Thoracic aorta (tissue), 2 donors: ENCODE data around the gene IER5. TPM values are rescaled to one million over a fixed set of nuclear protein-coding genes. Genes with fewer than 3 reads are reported as not detected.

Experiments
- ATAC-seq: fragments of 150-250 bp; one replicate; pipeline ENCODE4 v1.8.0; 2017; ENCODE audit warnings: low read depth; ENCODE audit not compliant: insufficient number of reproducible peaks, low FRiP score
- DNase-seq: peaks from one replicate; pipeline ENCODE4 v3.0.0-alpha.2; 2020; ENCODE audit warnings: low spot score
- H3K27ac ChIP-seq, 2 donors: fragments of 200-600 bp; sonication (generic); 1 replicate in 1 of 2; 2 replicates in 1 of 2; pipeline ENCODE4 v1.5.1; 2016; ENCODE audit warnings: mild to moderate bottlenecking in 2 of 2, moderate library complexity in 2 of 2
- H3K27me3 ChIP-seq: fragments of 200-600 bp; sonication (generic); replicated peaks from 2 replicates; pipeline ENCODE4 v1.6.0; 2016; ENCODE audit warnings: mild to moderate bottlenecking; ENCODE audit not compliant: insufficient read depth
- H3K36me3 ChIP-seq: fragments of 200-600 bp; sonication (generic); one replicate; pipeline ENCODE4 v1.5.1; 2016
- H3K4me1 ChIP-seq, 2 donors: fragments of 200-600 bp; sonication (generic); 1 replicate in 1 of 2; 2 replicates in 1 of 2; pipeline versions ENCODE4 v1.5.1 to v1.6.0; 2016; ENCODE audit warnings: low read depth in 2 of 2, mild to moderate bottlenecking in 1 of 2; ENCODE audit not compliant: control insufficient read depth in 1 of 2
- H3K4me3 ChIP-seq: fragments of 200-600 bp; sonication (generic); 2 replicates; pipeline ENCODE4 v1.5.1; 2016; ENCODE audit warnings: mild to moderate bottlenecking
- H3K9me3 ChIP-seq: fragments of 200-600 bp; sonication (generic); 2 replicates; pipeline ENCODE4 v1.5.1; 2016
- CTCF ChIP-seq: fragments of 200-600 bp; sonication (generic); IDR thresholded peaks from one replicate; pipeline ENCODE4 v1.5.1; 2019; ENCODE audit warnings: antibody characterized with exemption
- total RNA-seq, 2 donors: library from RNA; depleted of rRNA; stranded (reverse); fragments of >200 nt; gene quantifications; one replicate each; pipeline versions ENCODE4 v1.1.0 to v1.2.3, GENCODE V29; 2016

The IER5 gene
- total RNA-seq, 2 donors from 2014 or later = 20.2 to 55.8 TPM

DNA sequence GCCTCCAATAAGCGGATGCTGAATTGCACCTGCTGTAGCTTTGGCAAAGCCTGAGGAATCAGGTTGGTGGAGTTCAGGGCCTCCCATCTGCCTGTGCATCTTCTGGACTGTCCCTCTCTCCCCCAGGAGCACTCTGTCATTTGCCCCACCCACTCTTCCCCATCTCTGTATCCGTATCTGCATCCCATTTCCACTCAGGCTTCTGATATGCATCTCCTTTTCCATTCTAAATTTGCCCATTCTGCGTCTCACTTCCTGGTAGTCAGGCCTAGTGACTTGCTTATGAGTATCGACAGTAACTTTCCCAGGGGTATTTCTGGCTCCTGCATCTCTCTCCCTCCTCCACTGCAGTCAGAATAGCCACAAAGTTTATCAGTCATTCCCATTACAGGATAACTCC is 39.1 kb upstream of the IER5 start:
- no peak for TF ChIP-seq CTCF
- H3K27ac ChIP-seq = no peak overlapping the region
- H3K36me3 ChIP-seq = peaks cover 13% of the 10 kb centered on the region
- no peaks in the 10 kb centered on the region for H3K27me3 ChIP-seq
- no peaks in the 10 kb centered on the region for H3K9me3 ChIP-seq
- H3K4me3 ChIP-seq = no peak overlapping the region
- DNase-seq (no peak), ATAC-seq (no peak)
- H3K4me1 ChIP-seq = no peaks in the 10 kb centered on the region

DNA sequence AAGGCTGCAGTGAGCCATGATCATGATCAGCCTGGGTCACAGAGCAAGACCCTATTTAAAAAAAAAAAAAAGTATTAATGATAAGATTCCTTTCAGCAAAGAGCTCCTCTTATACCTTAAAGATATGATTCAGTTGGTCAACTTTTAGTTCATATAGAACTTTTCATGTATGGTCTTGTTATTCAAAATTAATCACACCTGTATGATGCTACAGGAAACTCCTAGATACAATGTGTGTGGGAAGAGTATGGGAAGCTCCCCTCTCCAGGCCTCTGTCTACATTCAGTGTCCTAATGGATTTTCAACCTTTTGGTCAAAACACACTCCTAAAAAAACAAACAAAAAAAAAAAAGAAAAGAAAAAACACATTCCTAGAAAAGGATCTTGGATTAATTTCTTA is 37.6 kb upstream of the IER5 start:
- DNase-seq (no peak), ATAC-seq (no peak)

DNA sequence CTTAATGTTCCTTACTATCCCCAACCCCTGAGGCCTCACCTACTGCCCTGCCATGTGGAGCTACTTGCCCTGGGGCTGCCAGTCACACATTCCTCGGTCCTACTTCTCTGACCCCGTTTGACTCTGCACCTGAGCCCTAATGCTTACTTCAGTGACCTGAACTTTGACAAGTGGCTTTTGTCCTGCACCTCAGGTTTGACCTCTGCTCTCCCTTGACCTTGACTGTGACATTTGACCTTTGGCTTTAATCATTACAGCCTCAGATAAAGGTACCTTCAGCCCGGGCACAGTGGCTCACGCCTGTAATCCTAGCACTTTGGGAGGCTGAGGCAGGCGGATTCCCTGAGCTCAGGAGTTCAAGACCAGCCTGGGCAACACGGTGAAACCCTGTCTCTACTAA is 31.9 kb upstream of the IER5 start:
- peak overlapping the region in 1 of 2 donors; percentile 16 for H3K27ac ChIP-seq
- no peak for ATAC-seq
- H3K27me3 ChIP-seq = no peaks in the 10 kb centered on the region
- H3K36me3 ChIP-seq = peaks cover 8% of the 10 kb centered on the region
- no peaks in the 10 kb centered on the region for H3K9me3 ChIP-seq
- no peak overlapping the region for H3K4me3 ChIP-seq
- no peak for TF ChIP-seq CTCF
- H3K4me1 ChIP-seq = peaks cover 0 to 7% of the 10 kb centered on the region in 2 donors
- no peak for DNase-seq

More for the DNA sequence above, 37.6 kb upstream of the IER5 start:
- no peak for TF ChIP-seq CTCF
- no peaks in the 10 kb centered on the region for H3K4me1 ChIP-seq
- H3K27ac ChIP-seq = no peak overlapping the region
- no peaks in the 10 kb centered on the region for H3K9me3 ChIP-seq
- no peaks in the 10 kb centered on the region for H3K27me3 ChIP-seq
- no peak overlapping the region for H3K4me3 ChIP-seq
- H3K36me3 ChIP-seq = peaks cover 13% of the 10 kb centered on the region

DNA sequence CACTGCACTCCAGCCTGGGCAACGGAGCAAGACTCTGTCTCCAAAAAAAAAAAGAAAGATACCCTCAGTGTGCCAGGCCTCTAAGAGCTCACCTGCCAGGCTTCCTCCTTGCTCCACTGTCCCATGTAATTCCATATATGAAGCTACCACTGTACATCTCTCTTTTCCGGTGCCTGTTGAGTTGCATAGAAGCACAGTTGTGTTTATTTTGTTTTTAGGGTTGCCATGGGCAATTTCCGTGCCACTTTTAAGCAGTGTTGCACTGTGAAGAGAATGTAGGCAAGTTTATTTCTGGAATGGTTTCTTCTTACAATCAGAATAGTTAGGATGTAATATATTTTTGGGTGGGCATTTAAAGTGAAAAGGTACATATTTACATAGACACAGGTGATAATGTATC is 31.4 kb upstream of the IER5 start:
- ATAC-seq = no peak
- H3K9me3 ChIP-seq = no peaks in the 10 kb centered on the region
- H3K27ac ChIP-seq = peak overlapping the region in 1 of 2 donors; percentile 16
- H3K4me3 ChIP-seq = no peak overlapping the region
- peaks cover 0 to 7% of the 10 kb centered on the region in 2 donors for H3K4me1 ChIP-seq
- TF ChIP-seq CTCF = no peak
- no peak for DNase-seq
- H3K27me3 ChIP-seq = no peaks in the 10 kb centered on the region
- H3K36me3 ChIP-seq = peaks cover 7% of the 10 kb centered on the region

DNA sequence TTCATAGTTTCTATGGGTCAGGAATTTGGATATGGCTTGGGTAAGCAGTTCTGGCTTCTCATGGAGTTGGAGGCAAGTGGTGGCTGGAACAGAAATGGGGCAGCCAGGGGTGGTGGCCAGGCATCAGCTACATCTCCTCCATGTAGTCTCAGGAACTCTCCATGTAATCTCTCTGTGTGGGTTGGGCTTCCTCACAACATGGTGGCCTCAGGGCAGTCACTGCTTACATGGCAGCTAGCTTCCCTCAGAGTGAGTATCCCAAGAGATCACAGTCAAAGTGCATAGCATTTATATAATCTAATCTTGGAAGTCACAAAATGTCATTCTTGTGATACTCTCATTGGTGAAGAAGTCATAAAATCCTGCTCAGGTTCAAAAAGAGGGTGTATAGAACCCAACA is 29.1 kb upstream of the IER5 start:
- no peaks in the 10 kb centered on the region for H3K36me3 ChIP-seq
- no peak overlapping the region for H3K4me3 ChIP-seq
- peaks cover 0 to 7% of the 10 kb centered on the region in 2 donors for H3K4me1 ChIP-seq
- H3K27ac ChIP-seq = no peak overlapping the region
- no peaks in the 10 kb centered on the region for H3K9me3 ChIP-seq
- DNase-seq (no peak), ATAC-seq (no peak)
- TF ChIP-seq CTCF = no peak
- no peaks in the 10 kb centered on the region for H3K27me3 ChIP-seq
